Neural cell (in vitro differentiated cells): Measurements from ENCODE around the gene THRB. TPM values are rescaled to one million over a fixed set of nuclear protein-coding genes. Genes with fewer than 3 reads are reported as not detected.

ENCODE experiments used
- H2AFZ ChIP-seq: fragments of 200-600, 300-800 bp; sonication (generic), shearing (Covaris generic); 2 replicates; pipeline ENCODE4 v1.6.0; 2014; ENCODE audit warnings: low read depth, mild to moderate bottlenecking, antibody characterized with exemption, low read length, moderate library complexity
- H3F3A ChIP-seq: fragments of 200-600 bp; shearing (Covaris generic); 2 replicates; pipeline ENCODE4 v1.6.1; 2016; ENCODE audit warnings: mild to moderate bottlenecking, moderate library complexity, mixed read lengths, antibody characterized with exemption, low read length; ENCODE audit not compliant: insufficient read depth, poor library complexity, severe bottlenecking
- H3K27ac ChIP-seq: fragments of 200-600, 300-800 bp; sonication (generic), shearing (Covaris generic); 2 replicates; pipeline ENCODE4 v1.5.1; 2014; ENCODE audit warnings: mild to moderate bottlenecking, low read length, moderate library complexity
- H3K27me3 ChIP-seq: fragments of 300-800, 200-600 bp; sonication (generic), shearing (Covaris generic); 2 replicates; pipeline ENCODE4 v1.6.0; 2014; ENCODE audit warnings: mild to moderate bottlenecking, low read depth, low read length, moderate library complexity; ENCODE audit not compliant: insufficient read depth
- H3K36me3 ChIP-seq: fragments of 300-800, 200-600 bp; sonication (generic), shearing (Covaris generic); 2 replicates; pipeline ENCODE4 v1.5.1; 2014; ENCODE audit warnings: mild to moderate bottlenecking, antibody characterized with exemption, low read length, moderate library complexity; ENCODE audit not compliant: insufficient read depth
- H3K4me2 ChIP-seq: fragments of 300-800, 200-600 bp; sonication (generic), shearing (Covaris generic); 2 replicates; pipeline ENCODE4 v1.6.0; 2014; ENCODE audit warnings: mild to moderate bottlenecking, low read length
- H3K4me3 ChIP-seq: fragments of 300-800, 200-600 bp; sonication (generic), shearing (Covaris generic); 2 replicates; pipeline ENCODE4 v1.5.1; 2014; ENCODE audit warnings: mild to moderate bottlenecking, low read length, moderate library complexity
- H3K79me2 ChIP-seq: fragments of 200-600 bp; shearing (Covaris generic); replicated peaks from 2 replicates; pipeline ENCODE4 v1.6.0; 2014; ENCODE audit warnings: mild to moderate bottlenecking, low read length, moderate library complexity; ENCODE audit not compliant: insufficient read depth
- H3K9ac ChIP-seq: fragments of 300-800, 200-600 bp; sonication (generic), shearing (Covaris generic); 2 replicates; pipeline ENCODE4 v1.6.1; 2016; ENCODE audit warnings: mild to moderate bottlenecking, low read length, mixed read lengths
- H3K9me2 ChIP-seq: fragments of 200-600 bp; shearing (Covaris generic); 2 replicates; pipeline ENCODE4 v1.6.1; 2016; ENCODE audit warnings: mild to moderate bottlenecking, low read length, mixed read lengths; ENCODE audit not compliant: insufficient read depth
- H3K9me3 ChIP-seq: fragments of 200-600, 300-800 bp; sonication (generic), shearing (Covaris generic); 2 replicates; pipeline ENCODE4 v1.6.1; 2016; ENCODE audit warnings: mild to moderate bottlenecking, mixed run types, low read length, moderate library complexity, mixed read lengths
- H4K20me1 ChIP-seq: fragments of 200-600 bp; shearing (Covaris generic); 2 replicates; pipeline ENCODE4 v1.6.1; 2016; ENCODE audit warnings: mild to moderate bottlenecking, mixed run types; ENCODE audit not compliant: insufficient read depth
- EP300 ChIP-seq: fragments of 450-650 bp; conservative IDR thresholded peaks from 2 replicates; pipeline ENCODE4 v1.6.1; 2014; ENCODE audit warnings: antibody characterized with exemption, mild to moderate bottlenecking, moderate library complexity; ENCODE audit not compliant: poor library complexity, severe bottlenecking
- EZH2 ChIP-seq: fragments of 200-600, 300-800 bp; shearing (Covaris generic), sonication (generic); IDR thresholded peaks from 2 replicates; pipeline ENCODE4 v1.6.1; 2014; ENCODE audit warnings: antibody characterized with exemption, low read length, borderline replicate concordance, mild to moderate bottlenecking; ENCODE audit not compliant: insufficient read depth, poor library complexity, severe bottlenecking
- MXI1 ChIP-seq: fragments of 450-650 bp; conservative IDR thresholded peaks from 2 replicates; pipeline ENCODE4 v1.6.1; 2014; ENCODE audit warnings: antibody characterized with exemption, mild to moderate bottlenecking; ENCODE audit not compliant: poor library complexity, severe bottlenecking
- POLR2AphosphoS5 ChIP-seq: IDR thresholded peaks from 2 replicates; pipeline ENCODE4 v1.6.1; 2012
- RAD21 ChIP-seq: fragments of 450-650 bp; conservative IDR thresholded peaks from 2 replicates; pipeline ENCODE4 v1.6.1; 2014; ENCODE audit warnings: antibody characterized with exemption, mild to moderate bottlenecking, moderate library complexity
- SMC3 ChIP-seq: fragments of 450-650 bp; conservative IDR thresholded peaks from 2 replicates; pipeline ENCODE4 v1.6.1; 2014; ENCODE audit warnings: antibody characterized with exemption, mild to moderate bottlenecking, moderate library complexity; ENCODE audit not compliant: poor library complexity
- TAF1 ChIP-seq: IDR thresholded peaks from 2 replicates; pipeline ENCODE4 v1.6.1; 2012; ENCODE audit warnings: low read depth
- polyA plus RNA-seq: library from polyadenylated mRNA; depleted of rRNA; stranded (reverse); fragments of >200 nt; gene quantifications from 2 replicates; pipeline ENCODE4 v1.2.3, GENCODE V29; 2014
- TF ChIP-seq, protein P1 (sequence below): IDR thresholded peaks from 2 replicates; pipeline ENCODE4 v1.6.1; 2012; ENCODE audit warnings: borderline replicate concordance
- TF ChIP-seq, protein P2 (sequence below): fragments of 450-650 bp; IDR thresholded peaks from 2 replicates; pipeline ENCODE4 v1.5.1; 2014; ENCODE audit warnings: antibody characterized with exemption, mild to moderate bottlenecking, moderate library complexity; ENCODE audit not compliant: poor library complexity, severe bottlenecking

The THRB gene
- polyA plus RNA-seq, 1 donor from 2014 or later: 1.7 TPM

DNA sequence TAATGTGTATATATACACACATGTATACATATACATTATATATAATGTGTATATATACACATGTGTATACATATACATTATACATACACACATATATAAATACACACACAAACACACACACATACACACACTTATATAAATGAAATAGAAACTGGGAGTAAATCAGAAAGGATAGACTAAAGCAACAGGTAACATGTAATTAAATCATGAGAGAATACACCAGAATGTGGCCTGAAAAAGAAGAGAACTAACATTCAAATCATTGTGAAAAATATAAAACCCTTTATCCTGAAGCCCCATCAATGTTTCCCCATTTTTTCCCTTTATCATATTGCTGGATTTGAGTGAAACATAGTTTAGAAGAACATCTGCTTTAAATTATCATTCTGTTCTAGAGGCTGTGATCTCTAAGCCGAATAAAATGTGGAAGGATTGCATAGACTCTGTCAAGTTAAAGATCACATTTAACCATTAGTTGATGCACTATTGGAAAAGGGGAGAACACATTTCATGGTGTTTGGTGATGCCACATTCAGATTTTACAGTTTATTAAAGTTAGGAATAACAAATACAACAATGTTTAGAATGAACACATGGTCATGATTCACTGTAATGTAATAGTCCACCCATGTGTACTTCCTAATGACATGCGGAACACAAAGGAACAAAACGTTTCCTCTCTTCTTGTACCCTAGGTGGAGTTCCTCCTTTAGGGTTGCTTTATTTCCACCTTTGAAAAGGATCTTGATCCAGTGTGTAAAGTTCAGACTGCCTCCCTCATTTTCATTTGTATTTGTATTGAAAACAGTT lies 12.5 kb upstream of the THRB start:
- Histone ChIP-seq H4K20me1 (no peaks in the 10 kb centered on the region), H3K4me2 (no peak overlapping the region), H3K9ac (no peak overlapping the region), H3K36me3 (no peaks in the 10 kb centered on the region), H3K79me2 (no peaks in the 10 kb centered on the region), H3K9me2 (no peaks in the 10 kb centered on the region), H3K4me3 (no peak overlapping the region), H3K9me3 (no peaks in the 10 kb centered on the region), H3F3A (no peaks in the 10 kb centered on the region), H2AFZ (no peak overlapping the region), H3K27ac (no peak overlapping the region), H3K27me3 (no peaks in the 10 kb centered on the region)
- TF ChIP-seq POLR2AphosphoS5: no peak
- no peak for TF ChIP-seq MXI1
- TF ChIP-seq EZH2: no peak
- TF ChIP-seq, protein P1, sequence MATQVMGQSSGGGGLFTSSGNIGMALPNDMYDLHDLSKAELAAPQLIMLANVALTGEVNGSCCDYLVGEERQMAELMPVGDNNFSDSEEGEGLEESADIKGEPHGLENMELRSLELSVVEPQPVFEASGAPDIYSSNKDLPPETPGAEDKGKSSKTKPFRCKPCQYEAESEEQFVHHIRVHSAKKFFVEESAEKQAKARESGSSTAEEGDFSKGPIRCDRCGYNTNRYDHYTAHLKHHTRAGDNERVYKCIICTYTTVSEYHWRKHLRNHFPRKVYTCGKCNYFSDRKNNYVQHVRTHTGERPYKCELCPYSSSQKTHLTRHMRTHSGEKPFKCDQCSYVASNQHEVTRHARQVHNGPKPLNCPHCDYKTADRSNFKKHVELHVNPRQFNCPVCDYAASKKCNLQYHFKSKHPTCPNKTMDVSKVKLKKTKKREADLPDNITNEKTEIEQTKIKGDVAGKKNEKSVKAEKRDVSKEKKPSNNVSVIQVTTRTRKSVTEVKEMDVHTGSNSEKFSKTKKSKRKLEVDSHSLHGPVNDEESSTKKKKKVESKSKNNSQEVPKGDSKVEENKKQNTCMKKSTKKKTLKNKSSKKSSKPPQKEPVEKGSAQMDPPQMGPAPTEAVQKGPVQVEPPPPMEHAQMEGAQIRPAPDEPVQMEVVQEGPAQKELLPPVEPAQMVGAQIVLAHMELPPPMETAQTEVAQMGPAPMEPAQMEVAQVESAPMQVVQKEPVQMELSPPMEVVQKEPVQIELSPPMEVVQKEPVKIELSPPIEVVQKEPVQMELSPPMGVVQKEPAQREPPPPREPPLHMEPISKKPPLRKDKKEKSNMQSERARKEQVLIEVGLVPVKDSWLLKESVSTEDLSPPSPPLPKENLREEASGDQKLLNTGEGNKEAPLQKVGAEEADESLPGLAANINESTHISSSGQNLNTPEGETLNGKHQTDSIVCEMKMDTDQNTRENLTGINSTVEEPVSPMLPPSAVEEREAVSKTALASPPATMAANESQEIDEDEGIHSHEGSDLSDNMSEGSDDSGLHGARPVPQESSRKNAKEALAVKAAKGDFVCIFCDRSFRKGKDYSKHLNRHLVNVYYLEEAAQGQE: no peak
- TF ChIP-seq, protein P2, sequence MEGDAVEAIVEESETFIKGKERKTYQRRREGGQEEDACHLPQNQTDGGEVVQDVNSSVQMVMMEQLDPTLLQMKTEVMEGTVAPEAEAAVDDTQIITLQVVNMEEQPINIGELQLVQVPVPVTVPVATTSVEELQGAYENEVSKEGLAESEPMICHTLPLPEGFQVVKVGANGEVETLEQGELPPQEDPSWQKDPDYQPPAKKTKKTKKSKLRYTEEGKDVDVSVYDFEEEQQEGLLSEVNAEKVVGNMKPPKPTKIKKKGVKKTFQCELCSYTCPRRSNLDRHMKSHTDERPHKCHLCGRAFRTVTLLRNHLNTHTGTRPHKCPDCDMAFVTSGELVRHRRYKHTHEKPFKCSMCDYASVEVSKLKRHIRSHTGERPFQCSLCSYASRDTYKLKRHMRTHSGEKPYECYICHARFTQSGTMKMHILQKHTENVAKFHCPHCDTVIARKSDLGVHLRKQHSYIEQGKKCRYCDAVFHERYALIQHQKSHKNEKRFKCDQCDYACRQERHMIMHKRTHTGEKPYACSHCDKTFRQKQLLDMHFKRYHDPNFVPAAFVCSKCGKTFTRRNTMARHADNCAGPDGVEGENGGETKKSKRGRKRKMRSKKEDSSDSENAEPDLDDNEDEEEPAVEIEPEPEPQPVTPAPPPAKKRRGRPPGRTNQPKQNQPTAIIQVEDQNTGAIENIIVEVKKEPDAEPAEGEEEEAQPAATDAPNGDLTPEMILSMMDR: no peak
- TF ChIP-seq RAD21: no peak
- TF ChIP-seq TAF1: no peak

DNA sequence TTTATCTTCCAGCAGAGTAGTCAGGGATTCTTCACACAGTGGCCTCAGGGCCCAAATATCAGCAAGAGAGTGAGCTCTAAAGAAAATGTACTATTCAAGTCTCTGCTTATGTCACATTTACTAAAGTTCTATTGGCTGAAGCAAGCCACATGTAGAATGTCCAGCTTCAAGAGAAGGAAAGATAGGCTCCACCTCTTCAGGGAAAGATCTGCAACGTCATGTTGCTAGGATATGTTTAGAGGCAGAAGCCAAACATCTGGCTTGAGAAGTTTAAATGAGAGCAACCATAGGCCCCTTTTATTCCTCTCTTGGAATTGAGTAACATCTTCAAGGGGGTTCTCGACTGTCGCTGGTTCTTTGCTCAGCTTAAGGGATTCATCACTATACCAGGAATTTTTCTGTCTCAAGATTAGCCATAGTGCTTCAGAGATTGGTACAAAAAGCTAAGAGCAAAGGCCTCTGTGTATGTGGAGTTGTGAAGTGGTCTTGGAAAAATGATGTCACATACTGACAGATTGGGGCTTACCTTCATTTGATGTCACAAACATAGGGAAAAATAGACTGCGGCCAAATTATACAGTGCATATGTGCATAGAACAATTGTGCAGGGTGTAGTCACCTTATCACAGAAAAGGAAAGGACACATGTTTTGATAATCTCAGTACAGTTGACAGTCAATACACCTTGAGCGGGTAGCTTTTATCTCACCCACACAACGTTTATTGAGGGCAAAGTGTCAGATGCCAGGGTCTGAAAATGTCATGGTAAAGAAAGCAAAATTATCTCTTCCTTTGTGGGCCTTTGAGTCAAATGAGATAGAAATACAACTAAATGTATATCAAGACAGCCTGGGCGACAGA lies 11.3 kb upstream of the THRB start:
- no peak overlapping the region for H3K4me3 ChIP-seq
- H2AFZ ChIP-seq: no peak overlapping the region
- no peak overlapping the region for H3K9ac ChIP-seq
- H3F3A ChIP-seq: no peaks in the 10 kb centered on the region
- no peak overlapping the region for H3K27ac ChIP-seq
- H3K27me3 ChIP-seq: no peaks in the 10 kb centered on the region
- no peaks in the 10 kb centered on the region for H3K9me3 ChIP-seq
- H3K79me2 ChIP-seq: no peaks in the 10 kb centered on the region
- H3K9me2 ChIP-seq: no peaks in the 10 kb centered on the region
- no peaks in the 10 kb centered on the region for H4K20me1 ChIP-seq
- H3K4me2 ChIP-seq: no peak overlapping the region
- no peaks in the 10 kb centered on the region for H3K36me3 ChIP-seq
- TF ChIP-seq POLR2AphosphoS5 (no peak), EZH2 (no peak), RAD21 (no peak), MXI1 (no peak), EP300 (no peak), SMC3 (no peak), TAF1 (no peak)
- TF ChIP-seq, protein P1: no peak
- TF ChIP-seq, protein P2: no peak
